ENCODE data around the gene TNFRSF17.
"Not testable (repeated sequence)": the region's sequence is repeated elsewhere in the genome, so short reads cannot be mapped to it uniquely, and the experiment has no call there.

The TNFRSF17 gene

GRCh38 chr16:11964761-11965551 is at the start of gene TNFRSF17:
Gene TNFRSF17 (plus strand): TSS chr16:11965210. CDS start chr16:11965325, 115 bp downstream.
- Histone ChIP-seq H3K27ac (ENCODE audit: low read depth, low read length) (no peak within 1 kb of the TSS), H3K79me2 (ENCODE audit: control insufficient read depth, insufficient read depth, low read length, unreplicated experiment) (no peaks in the 10 kb centered on the region), H3K27me3 (ENCODE audit: insufficient read depth, low read length) (no peaks in the 10 kb centered on the region), H3K36me3 (ENCODE audit: insufficient read depth, low read length) (no peaks in the 10 kb centered on the region), H2AFZ (ENCODE audit: low read length, unreplicated experiment) (no peak within 1 kb of the TSS), H3K4me1 (ENCODE audit: control insufficient read depth, insufficient read depth, low read length, unreplicated experiment) (peaks cover 4% of the 10 kb centered on the region), H3K4me3 (ENCODE audit: low read depth, low read length) (no peak within 1 kb of the TSS)

DNA sequence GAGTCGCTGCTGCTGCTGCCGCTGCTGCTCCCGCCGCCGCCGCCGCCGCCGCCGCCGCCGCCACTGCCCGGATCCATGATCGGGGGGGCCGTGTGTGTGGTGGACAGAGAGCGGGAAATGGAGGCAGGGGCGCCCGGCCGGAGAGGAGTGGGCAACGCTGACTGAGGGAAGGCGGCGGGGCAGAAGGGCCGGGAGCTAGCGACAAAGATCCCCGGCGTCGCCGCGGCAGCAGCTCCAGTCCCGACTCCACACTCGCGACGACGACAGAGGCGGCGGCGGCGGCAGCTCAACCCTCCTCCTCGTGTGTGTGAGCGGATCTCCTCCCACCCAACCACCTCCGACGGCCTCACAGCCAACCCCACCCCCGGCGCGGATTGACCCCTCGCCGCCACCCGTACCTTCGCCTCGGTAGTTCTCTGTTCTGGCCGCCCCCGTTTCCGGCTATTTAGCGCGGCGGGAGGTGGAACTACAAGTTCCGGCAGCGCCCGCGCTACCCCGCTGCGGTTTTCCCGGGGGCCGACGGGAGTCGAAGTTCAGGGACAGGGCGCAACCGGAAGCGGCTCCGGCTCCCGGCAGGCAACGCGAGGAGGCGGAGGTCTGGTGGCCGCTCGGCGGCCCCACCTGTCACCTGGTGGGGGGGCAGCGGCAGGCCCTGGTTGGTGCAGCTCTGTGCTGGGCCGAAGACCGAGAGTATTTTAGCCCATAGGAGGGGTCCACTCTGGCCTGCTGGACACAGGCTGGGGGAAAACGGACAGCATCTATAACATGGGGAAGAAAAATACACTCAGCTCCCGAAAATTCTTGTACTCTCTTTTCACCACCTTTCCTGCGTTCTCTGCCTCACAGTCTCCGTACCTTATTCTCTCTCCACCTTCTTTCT is 49.1 kb upstream of the TNFRSF17 start, which contains the start of gene GSPT1:
Gene GSPT1 (minus strand): TSS at position 313 of the 880 bp plus-strand sequence. CDS start 236 bp downstream, at position 77.
- peaks cover 47% of the 10 kb centered on the region for H3K79me2 ChIP-seq (ENCODE audit: control insufficient read depth, insufficient read depth, low read length, unreplicated experiment)
- H3K4me3 ChIP-seq (ENCODE audit: low read depth, low read length): peak within 1 kb of the TSS; percentile 91
- H3K27ac ChIP-seq (ENCODE audit: low read depth, low read length): peak within 1 kb of the TSS; percentile 65
- H2AFZ ChIP-seq (ENCODE audit: low read length, unreplicated experiment): peak within 1 kb of the TSS; percentile 100
- H3K36me3 ChIP-seq (ENCODE audit: insufficient read depth, low read length): no peaks in the 10 kb centered on the region
- H3K4me1 ChIP-seq (ENCODE audit: control insufficient read depth, insufficient read depth, low read length, unreplicated experiment): peaks cover 31% of the 10 kb centered on the region
- H3K27me3 ChIP-seq (ENCODE audit: insufficient read depth, low read length): peaks cover 5% of the 10 kb centered on the region; the same call in 1 of the 2 replicates

- Histone ChIP-seq H3K27me3 (ENCODE audit: insufficient read depth, low read length) (peaks cover 5% of the 10 kb centered on the region; the same call in 1 of the 2 replicates), H3K36me3 (ENCODE audit: insufficient read depth, low read length) (no peaks in the 10 kb centered on the region), H3K4me1 (ENCODE audit: control insufficient read depth, insufficient read depth, low read length, unreplicated experiment) (peaks cover 26% of the 10 kb centered on the region), H3K27ac (ENCODE audit: low read depth, low read length) (peak overlapping the region; percentile 21; the same call in 1 of the 2 replicates), H3K4me3 (ENCODE audit: low read depth, low read length) (peak overlapping the region; percentile 91), H2AFZ (ENCODE audit: low read length, unreplicated experiment) (peak overlapping the region; percentile 100), H3K79me2 (ENCODE audit: control insufficient read depth, insufficient read depth, low read length, unreplicated experiment) (peaks cover 39% of the 10 kb centered on the region)
Observed at GRCh38 chr16:11916524-11917285, 48.3 kb upstream of the TNFRSF17 start.

- not testable (repeated sequence) for H3K27me3 ChIP-seq (ENCODE audit: insufficient read depth, low read length); H3K36me3 ChIP-seq (ENCODE audit: insufficient read depth, low read length); H3K79me2 ChIP-seq (ENCODE audit: control insufficient read depth, insufficient read depth, low read length, unreplicated experiment); H3K4me1 ChIP-seq (ENCODE audit: control insufficient read depth, insufficient read depth, low read length, unreplicated experiment); H3K4me3 ChIP-seq (ENCODE audit: low read depth, low read length); H2AFZ ChIP-seq (ENCODE audit: low read length, unreplicated experiment); H3K27ac ChIP-seq (ENCODE audit: low read depth, low read length)
Observed at GRCh38 chr16:11924046-11924445, 41.0 kb upstream of the TNFRSF17 start.

- not testable (repeated sequence) for H3K36me3 ChIP-seq (ENCODE audit: insufficient read depth, low read length); H2AFZ ChIP-seq (ENCODE audit: low read length, unreplicated experiment); H3K27me3 ChIP-seq (ENCODE audit: insufficient read depth, low read length); H3K4me1 ChIP-seq (ENCODE audit: control insufficient read depth, insufficient read depth, low read length, unreplicated experiment); H3K79me2 ChIP-seq (ENCODE audit: control insufficient read depth, insufficient read depth, low read length, unreplicated experiment); H3K27ac ChIP-seq (ENCODE audit: low read depth, low read length); H3K4me3 ChIP-seq (ENCODE audit: low read depth, low read length)
Observed at GRCh38 chr16:11927350-11927749, 37.7 kb upstream of the TNFRSF17 start.

DNA sequence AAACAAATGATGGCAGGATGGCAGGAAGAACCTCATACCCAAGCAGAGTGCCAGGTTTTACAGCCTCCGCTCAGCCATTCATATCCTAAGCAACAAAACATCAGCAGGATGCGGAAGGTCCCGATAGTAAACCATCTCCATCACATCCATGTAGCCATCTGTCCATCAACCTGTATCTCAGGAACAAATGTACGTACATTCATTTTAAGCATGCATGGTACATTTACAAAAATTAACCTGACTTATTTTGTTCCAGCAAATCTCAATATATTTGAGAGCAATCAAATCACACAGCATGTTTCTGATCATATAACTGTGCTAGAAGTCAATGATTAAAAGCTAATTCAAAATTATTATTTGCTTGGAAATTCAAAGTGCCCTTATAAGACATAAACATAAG is 23.1 kb upstream of the TNFRSF17 start, which contains the start of gene NPIPB2:
Gene NPIPB2 (minus strand): TSS at position 101 of the 400 bp plus-strand sequence. CDS start 0 bp downstream, at position 101.
- H3K4me3 ChIP-seq (ENCODE audit: low read depth, low read length); H2AFZ ChIP-seq (ENCODE audit: low read length, unreplicated experiment); H3K36me3 ChIP-seq (ENCODE audit: insufficient read depth, low read length); H3K27me3 ChIP-seq (ENCODE audit: insufficient read depth, low read length); H3K27ac ChIP-seq (ENCODE audit: low read depth, low read length); H3K4me1 ChIP-seq (ENCODE audit: control insufficient read depth, insufficient read depth, low read length, unreplicated experiment); H3K79me2 ChIP-seq (ENCODE audit: control insufficient read depth, insufficient read depth, low read length, unreplicated experiment): not testable (repeated sequence)

DNA sequence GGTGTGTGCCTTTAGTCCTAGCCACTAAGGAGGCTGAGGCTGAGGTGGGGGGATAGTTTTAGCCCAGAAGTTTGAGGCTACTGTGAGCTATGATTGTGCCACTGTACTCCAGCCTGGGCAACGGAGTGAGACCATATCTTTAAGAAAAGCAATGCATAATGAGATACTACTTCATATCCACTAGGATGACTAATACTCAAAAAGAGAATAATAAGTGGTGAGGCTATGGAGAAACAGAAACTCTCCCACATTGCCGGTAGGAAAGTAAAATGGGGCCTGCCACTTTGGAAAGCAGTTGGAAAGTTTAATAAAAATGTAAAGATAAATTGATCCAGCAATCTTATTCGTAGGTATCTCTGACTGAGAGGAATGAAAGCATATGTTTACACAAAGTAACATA is 18.6 kb upstream of the TNFRSF17 start:
- no peak overlapping the region for H3K4me3 ChIP-seq (ENCODE audit: low read depth, low read length)
- H2AFZ ChIP-seq (ENCODE audit: low read length, unreplicated experiment): no peak overlapping the region
- H3K4me1 ChIP-seq (ENCODE audit: control insufficient read depth, insufficient read depth, low read length, unreplicated experiment): no peaks in the 10 kb centered on the region
- no peak overlapping the region for H3K27ac ChIP-seq (ENCODE audit: low read depth, low read length)
- no peaks in the 10 kb centered on the region for H3K79me2 ChIP-seq (ENCODE audit: control insufficient read depth, insufficient read depth, low read length, unreplicated experiment)
- H3K36me3 ChIP-seq (ENCODE audit: insufficient read depth, low read length): no peaks in the 10 kb centered on the region
- no peaks in the 10 kb centered on the region for H3K27me3 ChIP-seq (ENCODE audit: insufficient read depth, low read length)

GRCh38 chr16:11948819-11949218 is 16.2 kb upstream of the TNFRSF17 start:
- no peak overlapping the region for H3K4me3 ChIP-seq (ENCODE audit: low read depth, low read length)
- no peaks in the 10 kb centered on the region for H3K36me3 ChIP-seq (ENCODE audit: insufficient read depth, low read length)
- no peak overlapping the region for H2AFZ ChIP-seq (ENCODE audit: low read length, unreplicated experiment)
- no peaks in the 10 kb centered on the region for H3K79me2 ChIP-seq (ENCODE audit: control insufficient read depth, insufficient read depth, low read length, unreplicated experiment)
- no peaks in the 10 kb centered on the region for H3K4me1 ChIP-seq (ENCODE audit: control insufficient read depth, insufficient read depth, low read length, unreplicated experiment)
- H3K27ac ChIP-seq (ENCODE audit: low read depth, low read length): no peak overlapping the region
- no peaks in the 10 kb centered on the region for H3K27me3 ChIP-seq (ENCODE audit: insufficient read depth, low read length)

DNA sequence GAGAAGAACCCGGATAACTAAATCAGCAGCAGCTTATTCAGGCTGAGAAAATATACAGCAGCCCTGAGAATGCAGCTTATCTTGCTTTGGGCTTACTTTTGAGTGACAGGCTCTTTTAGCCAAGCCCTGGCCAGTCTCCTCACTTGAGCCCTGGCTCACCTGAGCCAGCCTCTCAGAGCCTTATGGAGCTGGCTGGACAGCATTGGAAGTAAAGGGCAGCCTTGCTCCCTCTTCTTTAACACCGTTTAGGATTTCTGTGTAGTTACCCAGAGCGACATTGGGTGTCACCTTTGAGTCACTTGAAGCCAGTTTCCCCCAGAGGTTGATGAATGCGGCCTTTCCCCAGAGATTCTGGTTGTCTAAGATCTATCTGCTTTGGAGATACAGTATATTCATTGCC is 15.5 kb upstream of the TNFRSF17 start:
- no peaks in the 10 kb centered on the region for H3K79me2 ChIP-seq (ENCODE audit: control insufficient read depth, insufficient read depth, low read length, unreplicated experiment)
- no peak overlapping the region for H3K4me3 ChIP-seq (ENCODE audit: low read depth, low read length)
- no peak overlapping the region for H3K27ac ChIP-seq (ENCODE audit: low read depth, low read length)
- H3K27me3 ChIP-seq (ENCODE audit: insufficient read depth, low read length): no peaks in the 10 kb centered on the region
- no peaks in the 10 kb centered on the region for H3K4me1 ChIP-seq (ENCODE audit: control insufficient read depth, insufficient read depth, low read length, unreplicated experiment)
- no peak overlapping the region for H2AFZ ChIP-seq (ENCODE audit: low read length, unreplicated experiment)
- H3K36me3 ChIP-seq (ENCODE audit: insufficient read depth, low read length): no peaks in the 10 kb centered on the region

- H3K79me2 ChIP-seq (ENCODE audit: control insufficient read depth, insufficient read depth, low read length, unreplicated experiment): no peaks in the 10 kb centered on the region
- no peaks in the 10 kb centered on the region for H3K36me3 ChIP-seq (ENCODE audit: insufficient read depth, low read length)
- no peak overlapping the region for H3K27ac ChIP-seq (ENCODE audit: low read depth, low read length)
- H3K4me1 ChIP-seq (ENCODE audit: control insufficient read depth, insufficient read depth, low read length, unreplicated experiment): no peaks in the 10 kb centered on the region
- H3K4me3 ChIP-seq (ENCODE audit: low read depth, low read length): no peak overlapping the region
- H3K27me3 ChIP-seq (ENCODE audit: insufficient read depth, low read length): no peaks in the 10 kb centered on the region
- H2AFZ ChIP-seq (ENCODE audit: low read length, unreplicated experiment): no peak overlapping the region
Observed at GRCh38 chr16:11950388-11950787, 14.6 kb upstream of the TNFRSF17 start.
